ENCODE measurements around the gene LRRC28.

DNA sequence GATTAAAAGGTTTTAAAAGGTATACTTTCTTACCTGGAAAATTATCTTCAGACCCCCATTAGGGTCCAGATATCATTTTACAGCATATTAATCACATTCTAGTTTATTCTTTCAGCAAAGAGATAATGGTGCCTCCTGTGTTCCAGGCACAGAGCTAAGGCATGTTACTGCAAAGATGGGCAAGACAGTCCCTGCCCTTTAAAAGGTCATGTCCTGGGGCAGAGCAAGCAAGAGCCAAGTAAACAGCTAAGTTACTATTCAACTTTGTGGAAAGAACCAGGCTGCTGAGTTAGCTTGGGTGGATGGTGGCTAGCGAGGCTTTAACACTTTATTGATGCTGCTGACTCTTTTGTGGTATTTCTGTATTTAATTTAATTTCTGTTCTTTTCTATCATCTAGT, 75.0 kb downstream of the LRRC28 start:
- TF ChIP-seq ZNF274 (IDR thresholded peaks at IDR 0.05; ENCODE audit: low read length) (no peak), ZNF274 (tag by site-specific recombination; IDR thresholded peaks at IDR 0.05; ENCODE audit: borderline replicate concordance) (no peak), ZNF776 (tag by site-specific recombination; IDR thresholded peaks at IDR 0.05; ENCODE audit: borderline replicate concordance) (no peak)
